ENCODE measurements around the gene SPON1.
"Not testable (repeated sequence)": the region's sequence is repeated elsewhere in the genome, so short reads cannot be mapped to it uniquely, and the experiment has no call there.

Gene SPON1

DNA sequence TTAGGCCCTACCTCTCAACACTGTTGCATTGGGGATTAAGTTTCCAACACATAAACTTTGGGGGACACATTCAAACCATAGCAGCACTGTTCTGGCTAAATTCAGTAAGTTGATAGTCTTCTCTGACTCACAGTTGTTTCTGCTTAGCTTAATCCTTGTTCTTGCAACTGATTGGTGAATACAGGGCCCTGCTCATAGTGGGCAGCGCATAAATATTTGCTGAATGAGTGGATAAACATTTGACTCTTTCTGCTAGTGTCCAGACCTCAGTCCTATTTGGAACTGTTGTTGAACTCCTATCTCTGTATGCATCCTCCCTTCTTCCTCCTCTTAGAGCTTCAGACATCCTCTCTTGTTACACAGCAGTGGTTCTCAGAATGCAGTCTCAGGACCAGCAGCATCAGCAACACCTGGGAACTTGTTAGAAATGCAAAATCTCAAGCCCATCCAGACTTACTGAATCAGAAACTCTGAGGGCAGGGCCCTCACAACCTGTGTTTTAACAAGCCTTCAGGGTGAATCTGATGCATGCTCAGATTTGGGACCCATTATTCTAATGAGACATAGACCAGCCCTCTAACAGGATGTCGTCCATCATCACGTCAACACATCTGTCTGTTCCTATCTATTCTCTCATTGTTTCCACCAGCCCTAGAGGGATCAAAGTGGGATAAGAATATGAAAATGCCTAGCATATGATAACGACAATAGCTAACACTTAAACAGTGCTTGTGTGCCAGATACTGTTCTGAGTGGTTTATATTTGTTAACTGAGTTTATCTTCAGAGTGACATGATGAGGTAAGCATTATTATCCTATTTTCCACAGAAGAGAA lies 22.3 kb downstream of the SPON1 start:
- DNase-seq, result no peak

DNA sequence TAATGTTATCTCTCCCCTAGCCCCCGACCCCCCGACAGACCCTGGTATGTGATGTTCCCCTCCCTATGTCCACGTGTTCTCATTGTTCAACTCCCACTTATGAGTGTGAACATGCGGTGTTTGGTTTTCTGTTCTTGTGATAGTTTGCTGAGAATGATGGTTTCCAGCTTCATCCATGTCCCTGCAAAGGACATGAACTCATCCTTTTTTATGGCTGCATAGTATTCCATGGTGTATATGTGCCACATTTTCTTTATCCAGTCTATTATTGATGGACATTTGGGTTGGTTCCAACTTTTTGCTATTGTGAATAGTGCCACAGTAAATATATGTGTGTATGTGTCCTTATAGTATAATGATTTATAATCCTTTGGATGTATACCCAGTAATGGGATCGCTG lies 24.2 kb downstream of the SPON1 start:
- DNase-seq, result not testable (repeated sequence)

DNA sequence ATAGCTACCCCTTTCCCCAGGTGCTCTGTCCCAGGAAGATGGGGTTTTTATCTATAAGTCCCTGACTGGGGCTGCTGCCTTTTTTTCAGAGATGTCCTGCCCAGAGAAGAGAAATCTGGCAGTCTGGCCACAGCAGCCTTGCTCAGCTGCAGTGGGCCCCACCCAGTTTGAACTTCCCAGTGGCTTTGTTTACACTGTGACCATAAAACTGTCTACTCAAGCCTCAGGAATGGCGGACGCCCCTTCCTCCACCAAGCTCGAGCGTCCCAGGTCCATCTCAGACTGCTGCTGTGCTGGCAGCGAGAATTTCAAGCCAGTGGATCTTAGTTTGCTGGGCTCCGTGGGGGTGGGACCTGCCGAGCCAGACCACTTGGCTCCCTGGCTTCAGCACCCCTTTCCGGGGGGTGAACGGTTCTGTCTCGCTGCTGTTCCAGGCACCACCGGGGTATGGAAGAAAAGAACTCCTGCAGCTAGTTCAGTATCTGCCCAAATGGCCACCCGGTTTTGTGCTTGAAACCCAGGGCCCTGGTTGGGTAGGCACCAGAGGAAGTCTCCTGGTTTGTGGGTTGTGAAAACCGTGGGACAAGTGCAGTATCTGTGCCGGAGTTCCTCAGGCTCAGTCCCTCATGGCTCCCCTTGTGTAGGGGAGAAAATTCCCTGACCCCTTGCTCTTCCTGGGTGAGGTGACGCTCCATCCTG lies 29.8 kb downstream of the SPON1 start:
- DNase-seq, result not testable (repeated sequence)

DNA sequence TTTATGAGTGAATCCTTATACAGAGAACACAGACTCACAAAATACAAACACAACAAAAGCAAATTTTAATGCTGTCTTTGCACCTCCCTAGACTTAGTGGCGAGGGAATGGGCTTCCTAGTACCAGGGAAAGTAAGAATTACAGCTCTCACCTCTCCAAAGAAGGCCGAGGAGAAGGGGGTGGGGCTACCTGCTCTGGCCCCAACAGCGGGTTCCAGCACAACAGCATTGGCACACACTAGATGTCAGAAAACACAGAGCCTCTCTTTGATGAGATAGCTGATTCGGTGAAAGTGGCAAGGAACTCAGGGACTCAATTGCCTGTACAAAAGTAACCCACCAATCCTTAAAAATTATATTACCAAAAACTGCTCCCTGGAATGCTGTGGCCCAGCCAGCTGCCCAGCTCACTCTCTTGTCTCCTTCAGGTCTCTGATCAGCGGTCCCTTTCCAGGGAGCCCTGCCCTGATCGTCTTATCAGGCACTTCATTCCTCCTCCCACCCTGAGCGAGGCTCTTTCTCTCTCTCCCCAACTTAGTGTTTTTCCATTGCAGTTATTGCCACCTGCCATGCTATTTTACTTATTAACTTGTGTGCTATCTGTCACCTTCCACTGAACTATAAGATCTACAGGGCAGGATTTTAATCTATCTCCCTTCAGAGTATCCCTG lies 30.7 kb downstream of the SPON1 start:
- no peak for DNase-seq

DNA sequence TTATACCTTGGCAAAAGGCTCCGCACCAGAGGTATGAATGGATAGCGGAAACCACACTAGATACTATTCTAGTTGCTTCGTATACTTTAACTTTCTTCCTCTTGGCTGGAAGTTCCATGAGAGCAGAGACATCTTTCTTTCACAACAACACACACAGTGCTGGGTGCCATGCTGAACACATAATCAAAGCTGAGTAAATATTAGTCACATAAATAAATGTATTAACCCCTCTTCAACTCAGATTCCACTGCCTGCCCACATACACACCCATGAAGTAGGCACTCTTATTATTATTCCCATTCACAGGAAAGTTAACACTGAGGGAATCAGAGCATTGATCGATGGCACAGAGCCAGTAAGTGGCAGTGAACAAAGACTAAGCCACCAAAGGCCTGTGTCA lies 35.4 kb downstream of the SPON1 start:
- DNase-seq, result no peak

DNA sequence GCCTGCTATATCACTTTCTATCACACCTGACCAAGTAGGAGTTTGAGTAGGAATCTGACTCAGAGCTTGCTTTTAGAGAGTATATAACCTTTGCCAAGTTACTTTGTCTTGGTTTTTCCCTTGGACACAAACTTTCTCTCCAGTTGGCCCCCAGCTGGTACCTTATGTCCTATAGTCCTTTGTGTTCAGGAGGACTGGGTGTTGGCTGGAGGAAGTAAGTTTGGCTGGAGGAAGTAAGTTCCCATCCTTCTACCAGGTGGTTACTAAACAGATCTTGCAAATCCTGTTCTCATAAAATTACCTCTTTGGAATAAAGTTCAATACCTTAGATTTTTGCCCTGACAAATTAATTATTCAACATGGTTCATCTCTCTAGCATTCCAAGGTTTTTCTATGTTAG lies 37.2 kb downstream of the SPON1 start:
- no peak for DNase-seq

DNA sequence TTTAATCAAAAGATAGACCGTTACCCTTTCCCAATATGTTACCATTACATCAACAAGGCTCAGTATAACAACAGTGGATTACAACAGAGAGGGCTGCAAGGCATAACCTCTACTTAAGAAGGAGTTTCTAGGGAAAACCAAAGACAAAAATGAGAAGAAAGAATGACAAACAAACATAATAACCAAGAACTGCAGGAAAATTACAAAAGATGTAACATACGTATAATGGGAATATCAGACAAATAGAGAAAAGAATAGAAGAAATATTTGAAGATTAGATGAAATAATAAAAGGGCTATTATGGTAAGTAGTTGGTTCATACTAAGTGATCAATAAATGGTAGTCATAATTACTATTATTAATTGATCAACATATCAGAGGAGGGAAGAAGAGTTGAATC lies 39.1 kb downstream of the SPON1 start:
- DNase-seq, result no peak

DNA sequence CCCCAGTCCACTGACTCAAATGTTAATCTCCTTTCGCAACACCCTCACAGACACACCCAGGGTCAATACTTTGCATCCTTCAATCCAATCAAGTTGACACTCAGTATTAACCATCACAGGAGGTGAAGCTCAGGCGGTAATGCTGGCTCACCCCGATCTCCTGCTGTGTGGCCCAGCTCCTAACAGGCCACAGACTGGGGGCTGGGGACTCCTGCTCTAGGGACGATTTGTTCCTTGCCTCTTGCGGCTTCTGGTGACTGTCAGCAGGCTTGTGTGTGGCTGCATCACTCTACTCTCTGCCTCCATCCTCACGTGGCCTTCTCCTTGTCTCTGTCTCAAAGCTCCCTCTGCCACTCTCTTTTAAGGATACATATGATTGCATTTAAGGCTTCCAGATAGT lies 45.0 kb downstream of the SPON1 start:
- no peak for DNase-seq

DNA sequence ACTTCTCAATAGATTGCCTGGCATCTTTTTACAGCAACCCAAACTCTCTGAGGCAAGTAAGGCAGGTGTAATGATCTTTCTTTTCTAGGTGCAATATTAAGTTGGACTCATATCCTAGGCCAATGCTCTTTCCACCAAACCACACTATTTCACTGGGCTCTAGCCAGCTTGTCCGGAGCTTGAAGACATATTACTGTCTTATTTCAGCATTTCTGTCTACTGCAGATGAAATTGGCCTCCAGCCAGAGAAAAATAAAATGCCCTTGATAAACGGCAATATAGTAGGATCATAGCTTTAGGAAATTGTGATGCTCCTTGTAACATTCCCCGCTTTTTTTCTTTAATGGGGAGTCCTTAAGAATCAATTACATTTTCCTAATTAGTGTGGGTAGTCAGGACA lies 48.1 kb downstream of the SPON1 start:
- DNase-seq, result no peak

DNA sequence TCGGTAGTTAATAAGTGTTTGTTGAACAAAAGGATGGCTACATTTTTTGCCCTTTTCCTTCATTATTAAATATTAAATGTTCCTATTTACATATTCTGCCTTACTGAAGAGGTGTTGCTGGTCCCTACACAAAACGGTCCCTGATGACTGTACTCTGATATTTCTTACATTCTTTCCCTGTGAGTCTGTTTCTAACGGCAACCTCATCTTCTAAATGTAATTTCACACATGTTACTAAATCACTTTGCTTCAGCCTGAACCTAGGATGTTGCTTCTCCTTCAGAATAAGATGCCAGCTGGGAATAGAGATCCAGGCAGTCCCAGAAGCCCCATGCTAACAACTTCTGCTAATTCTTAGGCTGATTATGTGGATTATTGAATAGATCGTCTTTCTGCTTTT lies 50.3 kb downstream of the SPON1 start:
- DNase-seq, result no peak

DNA sequence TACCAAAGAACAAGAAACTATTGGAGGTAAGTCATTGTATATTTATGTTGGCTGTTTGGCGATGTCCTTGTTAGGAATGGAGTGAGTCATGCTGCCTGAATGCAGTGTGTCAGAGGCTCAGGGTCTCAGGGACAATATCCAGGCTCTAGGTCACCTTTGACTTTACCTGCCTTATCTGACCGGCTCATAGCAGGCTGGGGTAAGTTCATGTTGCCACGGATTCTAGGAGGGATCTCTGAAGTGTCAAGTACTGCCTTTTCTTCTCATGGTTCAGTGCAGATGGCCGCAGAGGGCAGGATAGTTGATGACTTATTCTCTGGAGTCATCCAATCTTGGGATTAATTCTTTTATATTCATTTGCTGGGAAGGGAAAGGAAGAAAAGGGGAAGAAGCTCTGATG lies 53.2 kb downstream of the SPON1 start:
- DNase-seq, result no peak

DNA sequence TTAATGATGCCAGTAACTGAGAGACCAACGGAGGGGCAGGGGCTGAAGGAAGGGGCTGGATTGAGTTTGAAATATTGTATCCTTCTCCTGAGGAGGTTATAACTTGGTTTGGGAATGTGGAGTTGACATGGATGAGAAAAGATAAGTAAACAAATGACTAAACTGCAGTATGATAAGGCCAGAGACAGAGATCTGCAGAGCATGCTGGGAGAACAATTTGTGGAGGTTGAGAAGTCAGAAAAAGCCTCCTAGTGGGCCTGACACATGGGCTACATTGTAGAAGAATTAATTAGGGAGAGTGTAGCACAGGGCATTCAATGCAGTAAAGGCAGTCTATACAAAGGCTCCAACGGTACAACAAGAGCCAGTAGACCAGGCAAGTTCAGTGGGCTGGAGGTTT lies 55.9 kb downstream of the SPON1 start:
- DNase-seq, result no peak

DNA sequence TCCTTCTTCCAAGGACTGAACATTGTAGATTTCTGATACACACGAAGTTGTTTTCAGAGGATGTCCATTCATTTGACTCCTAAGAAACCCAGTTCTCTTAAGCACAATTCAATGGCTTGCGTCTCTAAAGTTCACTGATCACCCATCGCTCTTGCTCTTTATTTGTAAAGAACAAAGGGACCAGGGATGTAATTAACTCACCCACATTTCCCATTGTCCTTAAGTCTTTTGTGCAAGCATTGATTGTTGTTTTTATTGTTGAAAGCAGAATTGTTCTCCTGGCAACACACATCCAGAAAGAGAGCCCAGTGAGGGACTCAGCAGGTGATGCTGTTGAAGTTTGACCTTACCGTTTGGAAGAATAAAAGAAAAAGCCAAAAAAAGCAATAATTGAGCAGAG lies 59.2 kb downstream of the SPON1 start:
- DNase-seq, result no peak

DNA sequence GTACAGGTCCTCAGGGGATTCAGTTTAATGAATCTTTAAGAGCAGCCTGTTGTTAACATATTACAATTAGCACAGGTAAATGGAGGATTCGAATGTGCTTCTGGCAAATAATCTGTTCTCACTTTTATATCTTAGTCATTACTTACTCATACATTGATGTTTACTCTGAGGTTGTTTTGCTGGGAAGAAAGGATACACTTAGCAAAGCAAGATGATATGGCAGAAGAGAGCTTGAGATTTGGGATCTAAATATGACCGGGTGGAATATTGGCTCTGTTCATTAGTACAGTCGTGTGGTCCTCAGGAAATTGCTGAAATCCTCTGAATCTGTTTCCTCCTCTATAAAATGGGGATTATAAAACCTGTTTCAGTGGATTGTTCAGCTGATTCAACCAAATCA lies 59.7 kb downstream of the SPON1 start:
- DNase-seq, result no peak

DNA sequence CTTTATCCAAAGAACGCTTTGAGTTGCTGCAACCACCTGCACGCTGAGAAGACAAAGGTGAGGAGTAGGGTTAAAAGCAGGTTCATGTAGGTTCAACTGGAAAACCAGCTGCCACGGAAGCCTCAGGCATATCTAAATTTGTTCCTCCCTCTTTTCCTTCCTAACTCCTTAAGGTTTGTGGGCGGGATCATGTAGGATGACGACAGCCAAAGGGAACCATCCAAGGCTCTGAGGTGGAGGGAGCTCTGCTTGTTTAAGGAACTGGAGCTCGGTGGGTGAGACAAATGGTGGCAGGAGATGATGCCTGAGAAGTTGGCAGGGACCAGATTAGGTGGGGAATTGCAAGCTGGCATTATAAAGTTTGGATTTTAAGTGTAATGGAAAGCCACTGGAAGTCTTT lies 60.3 kb downstream of the SPON1 start:
- no peak for DNase-seq

DNA sequence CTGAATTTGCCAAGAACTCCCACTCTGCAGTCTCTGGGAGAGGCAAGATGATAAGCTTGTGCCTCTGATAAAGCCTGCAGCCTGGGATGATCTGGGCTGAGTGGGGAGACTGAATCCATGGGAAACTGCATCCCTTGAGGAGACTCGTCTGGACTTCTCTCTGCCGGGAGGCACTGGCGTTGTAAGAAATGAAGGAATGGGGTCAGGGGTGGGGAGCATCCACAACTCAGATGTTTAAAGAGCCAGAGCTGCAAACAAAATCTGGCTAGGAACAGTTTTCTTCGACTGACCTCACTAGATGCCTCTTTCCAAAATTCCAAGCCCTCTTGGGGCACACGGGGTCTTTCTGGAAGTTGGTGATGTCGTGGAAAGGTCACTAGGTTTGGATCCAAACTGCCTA lies 64.4 kb downstream of the SPON1 start:
- DNase-seq, result no peak

DNA sequence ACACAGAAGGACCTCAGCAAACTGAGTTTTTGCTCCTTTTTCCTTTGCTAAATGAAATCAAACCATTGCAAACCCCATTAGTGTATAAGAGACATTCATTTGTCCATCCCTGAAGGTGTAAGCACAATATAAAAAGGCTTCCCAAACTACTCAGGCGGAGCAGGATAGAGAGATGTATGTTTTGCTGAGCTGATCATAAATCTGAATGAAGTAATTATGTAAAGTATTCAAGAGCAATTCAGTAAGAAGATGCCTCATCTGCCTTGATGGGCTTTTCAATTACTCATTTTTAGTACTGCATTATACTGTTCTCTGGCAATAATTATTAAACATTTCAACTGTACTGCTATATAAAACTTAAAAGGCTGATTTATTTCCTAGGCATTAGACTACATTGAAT lies 65.0 kb downstream of the SPON1 start:
- no peak for DNase-seq

DNA sequence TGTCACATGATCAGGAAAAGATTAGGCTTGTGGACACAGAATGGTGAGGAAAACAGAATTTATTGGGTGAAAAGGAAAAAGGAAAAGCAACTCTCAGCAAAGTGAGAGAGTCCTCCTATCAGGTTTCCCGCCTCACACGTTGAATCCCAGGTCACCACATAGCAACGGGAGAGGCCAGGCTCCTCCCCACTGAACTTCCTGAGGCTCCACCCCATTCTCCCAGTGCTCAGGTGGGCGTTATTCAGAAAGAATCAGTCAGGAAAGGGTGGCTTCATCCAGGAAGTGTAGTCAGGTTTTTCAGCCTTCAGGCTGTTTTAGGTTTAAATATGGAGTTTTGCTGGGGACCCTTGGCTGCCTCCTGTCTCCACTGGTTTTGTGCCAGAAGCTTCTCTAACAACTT lies 66.9 kb downstream of the SPON1 start:
- no peak for DNase-seq

DNA sequence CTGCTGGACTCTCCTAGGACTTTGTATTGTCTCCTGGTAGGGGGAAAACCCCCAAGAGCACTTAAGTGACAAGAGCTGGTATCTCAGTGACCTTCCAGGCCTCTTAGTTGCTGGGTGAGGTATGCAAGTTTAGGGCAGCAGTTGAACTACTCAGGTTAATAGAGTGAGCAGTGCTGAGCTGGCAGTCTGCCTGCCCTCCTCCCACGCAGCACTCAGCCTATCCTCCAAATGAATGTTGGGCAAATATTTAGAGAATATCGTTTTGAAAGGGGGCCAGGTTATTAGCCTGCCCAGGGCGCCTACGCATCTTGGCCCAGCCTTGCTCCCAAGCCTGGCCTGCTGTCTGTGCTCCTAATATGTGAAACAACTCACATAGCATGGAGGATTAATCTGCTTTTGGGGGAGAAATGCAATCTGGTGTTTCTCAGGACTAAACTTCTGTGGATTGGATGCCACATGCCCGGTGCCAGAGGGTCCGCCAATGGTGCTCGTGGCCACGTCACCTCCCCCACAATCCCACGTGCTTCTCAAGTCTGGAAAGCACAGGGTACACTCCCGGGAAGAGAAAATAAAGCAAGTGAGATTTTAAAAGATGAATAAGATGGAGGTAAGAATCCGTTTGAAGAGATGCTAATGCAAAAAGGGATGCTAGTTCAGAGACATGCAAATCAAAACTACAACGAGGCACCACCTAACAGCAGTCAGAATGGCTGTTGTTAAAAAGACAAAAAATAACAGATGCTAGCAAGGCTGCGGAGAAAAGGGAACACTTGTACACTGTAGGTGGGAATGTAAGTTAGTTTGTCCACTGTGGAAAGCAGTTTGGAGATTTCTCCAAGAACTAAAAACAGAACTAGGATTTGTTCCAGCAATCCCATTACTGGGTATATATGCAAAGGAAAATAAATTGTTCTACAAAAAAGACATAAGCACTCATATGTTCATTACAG lies 67.7 kb downstream of the SPON1 start:
- no peak for DNase-seq

DNA sequence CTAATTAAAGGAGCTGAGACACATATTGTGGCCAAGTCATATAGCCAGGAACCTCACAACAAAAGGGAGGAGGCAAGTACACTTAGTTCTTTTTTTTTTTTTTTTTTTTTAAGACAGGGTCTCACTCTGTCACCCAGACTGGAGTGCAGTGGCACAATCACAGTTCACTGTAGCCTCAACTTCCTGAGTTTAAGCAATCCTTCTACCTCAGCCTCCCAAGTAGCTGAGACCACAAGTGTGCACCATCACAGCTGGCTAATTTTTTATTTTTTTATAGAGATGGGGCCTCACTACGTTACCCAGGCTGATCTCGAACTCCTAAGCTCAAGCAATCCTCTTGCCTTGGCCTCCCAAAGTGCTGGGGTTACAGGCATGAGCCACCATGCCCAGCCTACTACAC lies 73.0 kb downstream of the SPON1 start:
- not testable (repeated sequence) for DNase-seq

DNA sequence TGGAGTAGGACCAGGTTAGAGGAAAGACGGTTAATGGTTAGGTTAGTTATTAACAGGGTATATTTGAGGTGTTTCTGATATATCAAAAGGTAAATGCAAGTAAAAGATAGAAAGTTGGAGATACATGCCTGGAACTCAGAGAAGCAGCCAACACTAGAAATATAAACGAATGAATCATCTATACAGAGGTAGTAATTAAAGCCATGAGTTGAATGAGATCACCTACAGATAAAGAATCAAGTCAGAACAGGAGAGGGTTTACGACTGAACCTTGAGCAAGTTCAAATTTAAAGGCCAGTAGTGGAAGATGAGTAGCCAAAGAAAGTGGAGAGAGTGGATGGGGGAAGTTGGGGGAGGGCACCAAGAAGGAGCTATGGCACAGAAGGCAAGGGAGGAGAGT lies 73.9 kb downstream of the SPON1 start:
- no peak for DNase-seq

DNA sequence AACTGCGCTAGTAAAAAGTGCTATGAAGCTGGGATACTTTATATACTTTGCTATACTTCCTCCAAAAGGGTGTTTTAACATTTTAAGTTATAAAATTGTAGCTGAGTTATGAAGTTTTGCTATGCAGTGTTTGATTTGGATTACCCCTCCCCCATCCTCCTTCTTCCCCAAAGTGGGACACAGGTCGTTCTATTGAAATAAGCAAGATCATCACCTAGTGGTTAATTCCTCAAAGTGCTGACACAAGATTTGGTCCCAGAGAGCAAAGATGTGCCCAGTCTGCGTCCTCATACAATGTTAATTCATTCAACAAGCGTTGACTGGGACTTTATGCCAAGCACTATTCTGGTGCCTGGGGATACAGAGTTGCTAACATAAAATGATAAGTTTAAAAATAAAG lies 78.5 kb downstream of the SPON1 start:
- DNase-seq, result no peak

DNA sequence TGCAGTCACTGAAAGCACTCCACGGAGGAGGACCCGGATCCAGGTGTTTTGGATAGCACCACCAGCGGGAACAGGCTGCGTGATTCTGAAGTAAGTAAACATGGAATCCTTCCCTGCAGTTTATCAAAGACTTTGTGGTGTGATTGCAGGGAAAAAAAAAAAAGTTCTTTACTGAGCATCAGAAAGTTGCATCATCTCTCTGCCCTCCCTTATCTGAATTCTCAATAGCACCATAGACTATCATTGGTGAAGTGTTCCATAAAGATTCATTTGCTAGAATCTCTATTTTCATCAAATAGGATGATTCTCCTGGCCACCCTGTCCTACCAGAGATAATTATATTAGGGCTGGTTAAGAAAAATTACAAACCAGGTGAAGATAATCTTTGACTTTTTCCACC lies 79.0 kb downstream of the SPON1 start:
- DNase-seq, result no peak
